Measurements from ENCODE around the gene LRRC19. TPM values are rescaled to one million over a fixed set of nuclear protein-coding genes. Genes with fewer than 3 reads are reported as not detected.

LRRC19 gene
- total RNA-seq, 2 experiments from 2014 or later: not detected

DNA sequence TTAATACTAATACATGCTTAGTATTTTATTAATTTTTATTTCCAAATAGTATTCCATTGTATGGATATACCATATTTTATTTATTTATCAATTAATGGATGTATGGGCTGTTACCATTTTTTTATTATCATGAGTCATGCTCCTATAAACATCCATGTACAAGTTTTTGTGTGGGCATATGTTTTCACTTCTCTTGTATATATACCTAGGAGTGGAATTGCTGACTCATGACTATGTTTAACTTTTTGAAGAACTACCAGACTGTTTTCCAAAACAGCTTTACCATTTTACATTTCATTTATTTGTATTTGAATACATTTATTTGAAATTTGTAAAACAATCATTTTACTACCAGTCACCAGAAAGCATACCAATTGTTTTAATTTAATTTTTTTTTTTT is 14.1 kb upstream of the LRRC19 start:
- no peak overlapping the region for H3K4me3 ChIP-seq (ENCODE audit: low read depth, low read length, poor library complexity, severe bottlenecking)
- no TSS peak for BruUV-seq (replicated peaks)
- ChIA-PET CTCF (ENCODE audit: unreplicated experiment) (no interaction called here), POLR2A (interaction anchor here (0.7 kb wide), 1 partner anchor 43 kb away, joined by 4 read pairs; no protein-coding TSS in a partner anchor)
- no peaks in the 10 kb centered on the region for H4K20me1 ChIP-seq (ENCODE audit: insufficient read depth, low read length)
- H3K9me3 ChIP-seq (ENCODE audit: low read length): no peaks in the 10 kb centered on the region
- H3K27ac ChIP-seq (ENCODE audit: low read depth, low read length, poor library complexity, severe bottlenecking): no peak overlapping the region
- no peak for TF ChIP-seq EZH2phosphoT487 (IDR thresholded peaks at IDR 0.05; ENCODE audit: borderline replicate concordance, low read depth, low read length)
- TF ChIP-seq CTCF (conservative IDR thresholded peaks at IDR 0.05; ENCODE audit: low read length): no peak
- no peaks in the 10 kb centered on the region for H3K4me1 ChIP-seq (ENCODE audit: insufficient read depth, low read length, poor library complexity, severe bottlenecking)
- intact Hi-C loops (cut with micrococcal nuclease; ENCODE audit: unreplicated experiment): no loop called here
- DNase-seq (ENCODE audit: low spot score): no peak
- H3K4me2 ChIP-seq (ENCODE audit: low read length): no peak overlapping the region
- H2AFZ ChIP-seq (ENCODE audit: low read length): no peak overlapping the region
- H3K36me3 ChIP-seq (ENCODE audit: insufficient read depth, low read length): no peaks in the 10 kb centered on the region
- H3K79me2 ChIP-seq (ENCODE audit: insufficient read depth, low read depth, low read length): no peaks in the 10 kb centered on the region
- H3K9me2 ChIP-seq (ENCODE audit: insufficient read depth, low read length): no peaks in the 10 kb centered on the region

GRCh38 chr9:27003426-27004077 is 1.9 kb downstream of the LRRC19 start:
- Histone ChIP-seq H3K36me3 (ENCODE audit: insufficient read depth, low read length) (no peaks in the 10 kb centered on the region), H2AFZ (ENCODE audit: low read length) (no peak overlapping the region), H3K27ac (ENCODE audit: low read depth, low read length, poor library complexity, severe bottlenecking) (no peak overlapping the region), H3K79me2 (ENCODE audit: insufficient read depth, low read depth, low read length) (no peaks in the 10 kb centered on the region), H3K4me2 (ENCODE audit: low read length) (no peak overlapping the region), H4K20me1 (ENCODE audit: insufficient read depth, low read length) (no peaks in the 10 kb centered on the region), H3K4me1 (ENCODE audit: insufficient read depth, low read length, poor library complexity, severe bottlenecking) (no peaks in the 10 kb centered on the region), H3K9me3 (ENCODE audit: low read length) (no peaks in the 10 kb centered on the region), H3K9me2 (ENCODE audit: insufficient read depth, low read length) (no peaks in the 10 kb centered on the region), H3K4me3 (ENCODE audit: low read depth, low read length, poor library complexity, severe bottlenecking) (no peak overlapping the region)
- intact Hi-C loops (cut with micrococcal nuclease; ENCODE audit: unreplicated experiment): no loop called here
- no TSS peak for BruUV-seq (replicated peaks)
- no peak for TF ChIP-seq CTCF (conservative IDR thresholded peaks at IDR 0.05; ENCODE audit: low read length)
- TF ChIP-seq EZH2phosphoT487 (IDR thresholded peaks at IDR 0.05; ENCODE audit: borderline replicate concordance, low read depth, low read length): no peak
- CTCF ChIA-PET (ENCODE audit: unreplicated experiment): no interaction called here
- POLR2A ChIA-PET: interaction anchor here (1.2 kb wide), 1 partner anchor 12 kb away, joined by 3 read pairs; no protein-coding TSS in a partner anchor
- DNase-seq (ENCODE audit: low spot score): no peak

GRCh38 chr9:26995810-26996209 is 9.7 kb downstream of the LRRC19 start:
- CTCF ChIA-PET (ENCODE audit: unreplicated experiment): no interaction called here
- no peak overlapping the region for H3K4me3 ChIP-seq (ENCODE audit: low read depth, low read length, poor library complexity, severe bottlenecking)
- no peaks in the 10 kb centered on the region for H3K9me2 ChIP-seq (ENCODE audit: insufficient read depth, low read length)
- H2AFZ ChIP-seq (ENCODE audit: low read length): no peak overlapping the region
- H3K9me3 ChIP-seq (ENCODE audit: low read length): no peaks in the 10 kb centered on the region
- H3K36me3 ChIP-seq (ENCODE audit: insufficient read depth, low read length): no peaks in the 10 kb centered on the region
- POLR2A ChIA-PET: interaction anchor here (0.7 kb wide), 1 partner anchor 649 kb away, joined by 3 read pairs; no protein-coding TSS in a partner anchor
- H4K20me1 ChIP-seq (ENCODE audit: insufficient read depth, low read length): no peaks in the 10 kb centered on the region
- no peak for TF ChIP-seq CTCF (conservative IDR thresholded peaks at IDR 0.05; ENCODE audit: low read length)
- no peak for TF ChIP-seq EZH2phosphoT487 (IDR thresholded peaks at IDR 0.05; ENCODE audit: borderline replicate concordance, low read depth, low read length)
- H3K4me2 ChIP-seq (ENCODE audit: low read length): no peak overlapping the region
- no peak overlapping the region for H3K27ac ChIP-seq (ENCODE audit: low read depth, low read length, poor library complexity, severe bottlenecking)
- no peak for DNase-seq (ENCODE audit: low spot score)
- H3K4me1 ChIP-seq (ENCODE audit: insufficient read depth, low read length, poor library complexity, severe bottlenecking): no peaks in the 10 kb centered on the region
- intact Hi-C loops (cut with micrococcal nuclease; ENCODE audit: unreplicated experiment): no loop called here
- no peaks in the 10 kb centered on the region for H3K79me2 ChIP-seq (ENCODE audit: insufficient read depth, low read depth, low read length)
- no TSS peak for BruUV-seq (replicated peaks)
